ENCODE measurements around the gene STK32C. TPM values are rescaled to one million over a fixed set of nuclear protein-coding genes. Genes with fewer than 3 reads are reported as not detected.

Gene STK32C
- total RNA-seq, 1 donor from 2014 or later = 12.9 TPM

- Mint-ChIP-seq H3K27me3 (peaks cover 7% of the 10 kb centered on the region), H3K9me3 (no peaks in the 10 kb centered on the region), H3K4me1 (ENCODE audit: unreplicated experiment) (peaks cover 4% of the 10 kb centered on the region), H3K27ac (no peak overlapping the region), H3K4me3 (no peak overlapping the region), H3K36me3 (no peaks in the 10 kb centered on the region)
- TF ChIP-seq, protein P1, sequence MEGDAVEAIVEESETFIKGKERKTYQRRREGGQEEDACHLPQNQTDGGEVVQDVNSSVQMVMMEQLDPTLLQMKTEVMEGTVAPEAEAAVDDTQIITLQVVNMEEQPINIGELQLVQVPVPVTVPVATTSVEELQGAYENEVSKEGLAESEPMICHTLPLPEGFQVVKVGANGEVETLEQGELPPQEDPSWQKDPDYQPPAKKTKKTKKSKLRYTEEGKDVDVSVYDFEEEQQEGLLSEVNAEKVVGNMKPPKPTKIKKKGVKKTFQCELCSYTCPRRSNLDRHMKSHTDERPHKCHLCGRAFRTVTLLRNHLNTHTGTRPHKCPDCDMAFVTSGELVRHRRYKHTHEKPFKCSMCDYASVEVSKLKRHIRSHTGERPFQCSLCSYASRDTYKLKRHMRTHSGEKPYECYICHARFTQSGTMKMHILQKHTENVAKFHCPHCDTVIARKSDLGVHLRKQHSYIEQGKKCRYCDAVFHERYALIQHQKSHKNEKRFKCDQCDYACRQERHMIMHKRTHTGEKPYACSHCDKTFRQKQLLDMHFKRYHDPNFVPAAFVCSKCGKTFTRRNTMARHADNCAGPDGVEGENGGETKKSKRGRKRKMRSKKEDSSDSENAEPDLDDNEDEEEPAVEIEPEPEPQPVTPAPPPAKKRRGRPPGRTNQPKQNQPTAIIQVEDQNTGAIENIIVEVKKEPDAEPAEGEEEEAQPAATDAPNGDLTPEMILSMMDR (conservative IDR thresholded peaks at IDR 0.05) = no peak
- no peak for DNase-seq (ENCODE audit: extremely low spot score, unreplicated experiment)
Measured at GRCh38 chr10:132253092-132253687, 54.6 kb downstream of the STK32C start.

GRCh38 chr10:132252412-132252811 is 55.3 kb downstream of the STK32C start:
- no peak for DNase-seq (ENCODE audit: extremely low spot score, unreplicated experiment)
- H3K36me3 Mint-ChIP-seq = no peaks in the 10 kb centered on the region
- peaks cover 4% of the 10 kb centered on the region for H3K4me1 Mint-ChIP-seq (ENCODE audit: unreplicated experiment)
- no peaks in the 10 kb centered on the region for H3K9me3 Mint-ChIP-seq
- TF ChIP-seq, protein P1 (conservative IDR thresholded peaks at IDR 0.05) = no peak
- H3K27ac Mint-ChIP-seq = no peak overlapping the region
- peaks cover 7% of the 10 kb centered on the region for H3K27me3 Mint-ChIP-seq
- no peak overlapping the region for H3K4me3 Mint-ChIP-seq

- H3K9me3 Mint-ChIP-seq = no peaks in the 10 kb centered on the region
- no peak overlapping the region for H3K4me3 Mint-ChIP-seq
- no peak overlapping the region for H3K27ac Mint-ChIP-seq
- TF ChIP-seq, protein P1 (conservative IDR thresholded peaks at IDR 0.05) = no peak
- peaks cover 8% of the 10 kb centered on the region for H3K27me3 Mint-ChIP-seq
- peaks cover 4% of the 10 kb centered on the region for H3K4me1 Mint-ChIP-seq (ENCODE audit: unreplicated experiment)
- no peaks in the 10 kb centered on the region for H3K36me3 Mint-ChIP-seq
- no peak for DNase-seq (ENCODE audit: extremely low spot score, unreplicated experiment)
Measured at GRCh38 chr10:132251928-132252327, 55.8 kb downstream of the STK32C start.

DNA sequence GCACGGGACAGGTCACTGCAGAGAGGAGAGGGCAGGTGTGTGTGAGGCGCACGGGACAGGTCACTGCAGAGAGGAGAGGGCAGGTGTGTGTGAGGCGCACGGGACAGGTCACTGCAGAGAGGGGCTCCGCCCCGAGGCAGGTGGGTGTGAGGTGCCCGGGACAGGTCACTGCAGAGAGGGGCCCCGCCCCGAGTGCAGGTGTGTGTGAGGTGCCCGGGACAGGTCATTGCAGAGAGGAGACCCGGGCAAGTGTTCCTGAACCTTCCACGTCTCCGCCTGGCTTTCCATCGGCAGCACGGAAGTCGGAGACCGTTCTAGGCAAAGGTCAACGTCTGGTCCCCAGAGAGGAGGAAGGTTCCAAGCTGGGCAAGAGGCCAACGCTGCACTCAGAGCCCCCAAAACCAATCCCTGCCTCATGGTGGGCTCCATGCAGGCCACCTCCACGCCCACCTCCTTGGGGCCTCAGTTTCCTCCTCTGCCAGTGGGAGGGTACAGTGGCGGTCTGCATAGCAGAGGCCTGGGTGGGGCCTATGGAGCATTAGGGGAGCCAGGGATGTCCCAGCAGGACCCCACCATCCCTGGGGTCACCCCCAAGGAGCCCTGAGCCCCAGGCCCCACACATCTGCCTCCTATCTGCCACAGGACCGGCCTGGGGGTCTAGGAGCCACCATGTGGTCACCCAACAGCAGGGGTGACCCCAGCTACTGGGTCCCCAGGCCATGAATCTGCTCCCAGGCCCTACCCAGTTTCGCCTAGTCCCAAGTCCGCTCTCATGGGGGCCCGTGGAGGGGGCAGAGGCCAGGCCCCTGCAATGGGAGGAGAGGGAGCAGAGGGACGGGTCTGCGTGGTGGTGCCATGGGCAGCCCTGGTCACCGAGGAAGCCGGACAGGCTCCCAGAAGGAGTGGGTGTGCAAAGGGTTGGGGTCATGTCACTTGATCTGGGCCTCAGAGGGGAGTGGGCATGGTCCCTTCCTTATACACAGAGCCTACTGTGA is 57.0 kb downstream of the STK32C start:
- Mint-ChIP-seq H3K27me3 (peaks cover 10% of the 10 kb centered on the region), H3K27ac (no peak overlapping the region), H3K9me3 (no peaks in the 10 kb centered on the region), H3K4me1 (ENCODE audit: unreplicated experiment) (no peaks in the 10 kb centered on the region), H3K36me3 (no peaks in the 10 kb centered on the region), H3K4me3 (no peak overlapping the region)
- TF ChIP-seq, protein P1 (conservative IDR thresholded peaks at IDR 0.05) = no peak
- no peak for DNase-seq (ENCODE audit: extremely low spot score, unreplicated experiment)

DNA sequence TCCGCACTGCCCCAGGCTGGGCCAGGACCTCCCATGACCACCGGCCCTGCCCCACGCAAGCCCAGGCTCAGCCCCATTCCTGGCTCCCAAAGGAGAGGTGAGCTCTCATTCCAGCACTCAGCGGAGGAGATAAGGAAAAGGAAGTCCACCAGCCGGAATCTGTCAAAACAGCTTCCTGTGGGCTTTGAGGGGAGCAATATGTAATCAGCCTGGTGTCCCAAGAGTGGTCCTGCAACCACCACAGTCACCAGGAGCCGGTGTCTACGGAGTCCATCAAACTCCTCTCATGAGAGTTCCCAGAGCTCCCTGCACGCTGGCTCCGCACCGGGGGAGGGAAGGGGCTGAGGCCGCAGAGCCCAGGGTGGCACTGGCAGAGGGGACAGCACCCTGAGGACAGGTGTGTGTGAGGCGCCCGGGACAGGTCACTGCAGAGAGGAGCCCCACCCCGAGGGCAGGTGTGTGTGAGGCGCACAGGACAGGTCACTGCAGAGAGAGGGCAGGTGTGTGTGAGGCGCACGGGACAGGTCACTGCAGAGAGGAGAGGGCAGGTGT is 57.9 kb downstream of the STK32C start:
- Mint-ChIP-seq H3K4me3 (no peak overlapping the region), H3K27me3 (peaks cover 10% of the 10 kb centered on the region), H3K27ac (no peak overlapping the region), H3K36me3 (no peaks in the 10 kb centered on the region), H3K4me1 (ENCODE audit: unreplicated experiment) (no peaks in the 10 kb centered on the region), H3K9me3 (no peaks in the 10 kb centered on the region)
- TF ChIP-seq, protein P1 (conservative IDR thresholded peaks at IDR 0.05) = no peak
- DNase-seq (ENCODE audit: extremely low spot score, unreplicated experiment) = no peak
